ENCODE data around the gene PWP1. TPM values are rescaled to one million over a fixed set of nuclear protein-coding genes. Genes with fewer than 3 reads are reported as not detected.

PWP1 gene
- polyA plus RNA-seq, 2 donors: 12.8 to 32.5 TPM

- H3K27ac ChIP-seq (ENCODE audit: low read depth in 2 of 2, low read length in 1 of 2): no peak overlapping the region
- H3K4me1 ChIP-seq (ENCODE audit: control insufficient read depth in 2 of 2, insufficient read depth in 2 of 2, low read length in 1 of 2): no peaks in the 10 kb centered on the region
- H3K9me3 ChIP-seq (ENCODE audit: control insufficient read depth in 2 of 2, insufficient read depth in 1 of 2, low read depth in 1 of 2, low read length in 1 of 2): no peaks in the 10 kb centered on the region
- 91 to 93% methylated on average over 1 of the region's 1 CpG for WGBS, 2 donors
- H3K36me3 ChIP-seq (ENCODE audit: control insufficient read depth in 2 of 2, insufficient read depth in 2 of 2, low read length in 1 of 2): no peaks in the 10 kb centered on the region
- no peak overlapping the region for H3K4me3 ChIP-seq (ENCODE audit: low read depth in 1 of 2, low read length in 2 of 2)
- no peaks in the 10 kb centered on the region for H3K27me3 ChIP-seq (ENCODE audit: control insufficient read depth in 1 of 2, insufficient read depth in 2 of 2, low read length in 2 of 2)
Measured at GRCh38 chr12:107666009-107666408, 19.6 kb upstream of the PWP1 start.

GRCh38 chr12:107667464-107667863, 18.1 kb upstream of the PWP1 start:
- Histone ChIP-seq H3K4me3 (ENCODE audit: low read depth in 1 of 2, low read length in 2 of 2) (no peak overlapping the region), H3K36me3 (ENCODE audit: control insufficient read depth in 2 of 2, insufficient read depth in 2 of 2, low read length in 1 of 2) (no peaks in the 10 kb centered on the region), H3K27ac (ENCODE audit: low read depth in 2 of 2, low read length in 1 of 2) (no peak overlapping the region), H3K4me1 (ENCODE audit: control insufficient read depth in 2 of 2, insufficient read depth in 2 of 2, low read length in 1 of 2) (no peaks in the 10 kb centered on the region), H3K27me3 (ENCODE audit: control insufficient read depth in 1 of 2, insufficient read depth in 2 of 2, low read length in 2 of 2) (no peaks in the 10 kb centered on the region), H3K9me3 (ENCODE audit: control insufficient read depth in 2 of 2, insufficient read depth in 1 of 2, low read depth in 1 of 2, low read length in 1 of 2) (no peaks in the 10 kb centered on the region)
- 84 to 92% methylated on average over 4 of the region's 4 CpGs for whole genome bisulfite sequencing, 2 donors

GRCh38 chr12:107668320-107669098, 17.1 kb upstream of the PWP1 start:
- 65 to 72% methylated on average over 9 of the region's 9 CpGs for WGBS, 2 donors
- Histone ChIP-seq H3K4me3 (ENCODE audit: low read depth in 1 of 2, low read length in 2 of 2) (no peak overlapping the region), H3K27me3 (ENCODE audit: control insufficient read depth in 1 of 2, insufficient read depth in 2 of 2, low read length in 2 of 2) (no peaks in the 10 kb centered on the region), H3K27ac (ENCODE audit: low read depth in 2 of 2, low read length in 1 of 2) (no peak overlapping the region), H3K4me1 (ENCODE audit: control insufficient read depth in 2 of 2, insufficient read depth in 2 of 2, low read length in 1 of 2) (no peaks in the 10 kb centered on the region), H3K9me3 (ENCODE audit: control insufficient read depth in 2 of 2, insufficient read depth in 1 of 2, low read depth in 1 of 2, low read length in 1 of 2) (no peaks in the 10 kb centered on the region), H3K36me3 (ENCODE audit: control insufficient read depth in 2 of 2, insufficient read depth in 2 of 2, low read length in 1 of 2) (no peaks in the 10 kb centered on the region)

- H3K4me1 ChIP-seq (ENCODE audit: control insufficient read depth in 2 of 2, insufficient read depth in 2 of 2, low read length in 1 of 2): no peaks in the 10 kb centered on the region
- H3K36me3 ChIP-seq (ENCODE audit: control insufficient read depth in 2 of 2, insufficient read depth in 2 of 2, low read length in 1 of 2): no peaks in the 10 kb centered on the region
- no peak overlapping the region for H3K4me3 ChIP-seq (ENCODE audit: low read depth in 1 of 2, low read length in 2 of 2)
- H3K27ac ChIP-seq (ENCODE audit: low read depth in 2 of 2, low read length in 1 of 2): no peak overlapping the region
- H3K27me3 ChIP-seq (ENCODE audit: control insufficient read depth in 1 of 2, insufficient read depth in 2 of 2, low read length in 2 of 2): no peaks in the 10 kb centered on the region
- no peaks in the 10 kb centered on the region for H3K9me3 ChIP-seq (ENCODE audit: control insufficient read depth in 2 of 2, insufficient read depth in 1 of 2, low read depth in 1 of 2, low read length in 1 of 2)
- WGBS, 2 donors: 86 to 88% methylated on average over 8 of the region's 8 CpGs
Measured at GRCh38 chr12:107669946-107670345, 15.7 kb upstream of the PWP1 start.

DNA sequence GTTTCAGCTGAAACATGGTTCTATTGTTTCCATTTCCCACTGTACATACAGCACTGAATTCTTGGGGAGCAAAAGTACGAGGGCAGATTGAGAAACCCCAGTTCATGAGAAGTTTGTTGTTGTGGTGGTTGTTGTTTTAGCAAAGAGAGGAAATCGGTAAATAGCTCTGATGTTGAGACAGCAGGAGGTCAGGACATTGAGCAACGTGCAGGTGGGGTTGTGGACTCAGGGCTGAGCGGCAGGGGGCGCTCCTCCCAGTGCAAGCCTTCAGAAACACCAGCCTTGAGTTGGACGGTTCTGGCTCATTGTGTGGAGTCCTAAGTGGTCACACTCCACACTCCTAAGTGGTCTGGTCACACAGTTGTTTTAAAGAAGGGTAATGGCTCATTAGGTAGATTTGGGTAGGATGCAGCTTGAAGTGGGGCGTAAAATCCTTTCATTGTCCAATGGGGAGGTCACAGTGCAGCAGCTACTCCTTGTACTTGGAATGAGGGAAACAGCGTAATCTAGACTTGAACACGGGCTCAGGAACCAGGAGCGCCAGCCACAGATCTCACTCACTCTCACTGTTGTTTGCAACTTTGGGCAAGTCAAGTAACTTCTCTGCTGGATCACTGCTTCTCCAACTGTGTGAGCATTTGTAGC, 14.5 kb upstream of the PWP1 start:
- Histone ChIP-seq H3K27me3 (ENCODE audit: control insufficient read depth in 1 of 2, insufficient read depth in 2 of 2, low read length in 2 of 2) (no peaks in the 10 kb centered on the region), H3K27ac (ENCODE audit: low read depth in 2 of 2, low read length in 1 of 2) (no peak overlapping the region), H3K36me3 (ENCODE audit: control insufficient read depth in 2 of 2, insufficient read depth in 2 of 2, low read length in 1 of 2) (no peaks in the 10 kb centered on the region), H3K4me1 (ENCODE audit: control insufficient read depth in 2 of 2, insufficient read depth in 2 of 2, low read length in 1 of 2) (no peaks in the 10 kb centered on the region), H3K9me3 (ENCODE audit: control insufficient read depth in 2 of 2, insufficient read depth in 1 of 2, low read depth in 1 of 2, low read length in 1 of 2) (no peaks in the 10 kb centered on the region), H3K4me3 (ENCODE audit: low read depth in 1 of 2, low read length in 2 of 2) (no peak overlapping the region)
- WGBS, 2 donors: 45 to 49% methylated on average over 10 of the region's 10 CpGs

- WGBS, 2 donors: 62 to 67% methylated on average over 6 of the region's 6 CpGs
- no peaks in the 10 kb centered on the region for H3K4me1 ChIP-seq (ENCODE audit: control insufficient read depth in 2 of 2, insufficient read depth in 2 of 2, low read length in 1 of 2)
- peaks cover 0 to 4% of the 10 kb centered on the region in 2 donors for H3K27me3 ChIP-seq (ENCODE audit: control insufficient read depth in 1 of 2, insufficient read depth in 2 of 2, low read length in 2 of 2)
- H3K27ac ChIP-seq (ENCODE audit: low read depth in 2 of 2, low read length in 1 of 2): no peak overlapping the region
- no peaks in the 10 kb centered on the region for H3K36me3 ChIP-seq (ENCODE audit: control insufficient read depth in 2 of 2, insufficient read depth in 2 of 2, low read length in 1 of 2)
- no peaks in the 10 kb centered on the region for H3K9me3 ChIP-seq (ENCODE audit: control insufficient read depth in 2 of 2, insufficient read depth in 1 of 2, low read depth in 1 of 2, low read length in 1 of 2)
- no peak overlapping the region for H3K4me3 ChIP-seq (ENCODE audit: low read depth in 1 of 2, low read length in 2 of 2)
Measured at GRCh38 chr12:107677671-107678070, 7.9 kb upstream of the PWP1 start.

GRCh38 chr12:107679336-107679735, 6.3 kb upstream of the PWP1 start:
- WGBS, 2 donors: 54 to 59% methylated on average over 6 of the region's 6 CpGs
- Histone ChIP-seq H3K9me3 (ENCODE audit: control insufficient read depth in 2 of 2, insufficient read depth in 1 of 2, low read depth in 1 of 2, low read length in 1 of 2) (no peaks in the 10 kb centered on the region), H3K4me1 (ENCODE audit: control insufficient read depth in 2 of 2, insufficient read depth in 2 of 2, low read length in 1 of 2) (no peaks in the 10 kb centered on the region), H3K36me3 (ENCODE audit: control insufficient read depth in 2 of 2, insufficient read depth in 2 of 2, low read length in 1 of 2) (no peaks in the 10 kb centered on the region), H3K27me3 (ENCODE audit: control insufficient read depth in 1 of 2, insufficient read depth in 2 of 2, low read length in 2 of 2) (peaks cover 0 to 4% of the 10 kb centered on the region in 2 donors), H3K4me3 (ENCODE audit: low read depth in 1 of 2, low read length in 2 of 2) (no peak overlapping the region), H3K27ac (ENCODE audit: low read depth in 2 of 2, low read length in 1 of 2) (no peak overlapping the region)

DNA sequence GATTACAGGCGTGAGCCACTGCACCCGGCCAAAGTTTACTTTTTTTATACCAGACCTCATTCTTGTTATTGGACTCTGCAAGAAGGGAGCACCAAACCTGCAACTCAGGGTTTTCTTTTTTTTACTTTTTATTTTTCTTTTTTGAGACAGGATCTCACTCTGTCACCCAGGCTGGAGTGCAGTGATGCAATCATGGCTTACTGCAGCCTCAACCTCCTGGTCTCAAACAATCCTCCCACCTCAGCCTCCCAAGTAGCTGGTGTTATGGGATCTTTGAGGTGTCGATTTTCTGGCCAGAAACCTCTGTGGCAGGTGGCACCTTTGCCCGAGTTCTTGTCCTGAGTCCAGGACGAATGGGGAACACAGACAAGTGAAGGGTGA, 4.2 kb upstream of the PWP1 start:
- 75% methylated on average over 5 of the region's 5 CpGs for WGBS, 2 donors
- Histone ChIP-seq H3K4me1 (ENCODE audit: control insufficient read depth in 2 of 2, insufficient read depth in 2 of 2, low read length in 1 of 2) (no peaks in the 10 kb centered on the region), H3K36me3 (ENCODE audit: control insufficient read depth in 2 of 2, insufficient read depth in 2 of 2, low read length in 1 of 2) (no peaks in the 10 kb centered on the region), H3K4me3 (ENCODE audit: low read depth in 1 of 2, low read length in 2 of 2) (no peak overlapping the region), H3K27me3 (ENCODE audit: control insufficient read depth in 1 of 2, insufficient read depth in 2 of 2, low read length in 2 of 2) (peaks cover 0 to 4% of the 10 kb centered on the region in 2 donors), H3K27ac (ENCODE audit: low read depth in 2 of 2, low read length in 1 of 2) (no peak overlapping the region), H3K9me3 (ENCODE audit: control insufficient read depth in 2 of 2, insufficient read depth in 1 of 2, low read depth in 1 of 2, low read length in 1 of 2) (peaks cover 0 to 3% of the 10 kb centered on the region in 2 donors)

- no peaks in the 10 kb centered on the region for H3K36me3 ChIP-seq (ENCODE audit: control insufficient read depth in 2 of 2, insufficient read depth in 2 of 2, low read length in 1 of 2)
- H3K9me3 ChIP-seq (ENCODE audit: control insufficient read depth in 2 of 2, insufficient read depth in 1 of 2, low read depth in 1 of 2, low read length in 1 of 2): peaks cover 0 to 3% of the 10 kb centered on the region in 2 donors
- 82 to 87% methylated on average over 19 of the region's 19 CpGs for WGBS, 2 donors
- no peak overlapping the region for H3K27ac ChIP-seq (ENCODE audit: low read depth in 2 of 2, low read length in 1 of 2)
- H3K4me1 ChIP-seq (ENCODE audit: control insufficient read depth in 2 of 2, insufficient read depth in 2 of 2, low read length in 1 of 2): no peaks in the 10 kb centered on the region
- H3K27me3 ChIP-seq (ENCODE audit: control insufficient read depth in 1 of 2, insufficient read depth in 2 of 2, low read length in 2 of 2): peaks cover 0 to 4% of the 10 kb centered on the region in 2 donors
- H3K4me3 ChIP-seq (ENCODE audit: low read depth in 1 of 2, low read length in 2 of 2): no peak overlapping the region
Measured at GRCh38 chr12:107681836-107682820, 3.5 kb upstream of the PWP1 start.
